Tibial artery (tissue), 4 donors: ENCODE measurements around the gene RARRES1.

ENCODE experiments used
- DNase-seq, 2 donors: peaks; one replicate each; pipeline ENCODE4 v3.0.0-alpha.2; 2019
- H3K27ac ChIP-seq, 2 donors: fragments of 200-600 bp; sonication (generic) in 1 of 2; 1 replicate in 1 of 2; 2 replicates in 1 of 2; pipeline ENCODE4 v1.5.1; 2018 to 2019; ENCODE audit warnings: mild to moderate bottlenecking in 1 of 2
- H3K27me3 ChIP-seq, 2 donors: fragments of 200-600 bp; sonication (generic) in 1 of 2; one replicate each; pipeline versions ENCODE4 v1.5.1 to v1.6.0; 2016 to 2019
- H3K36me3 ChIP-seq, 3 donors: fragments of 200-600 bp; sonication (generic) in 2 of 3; one replicate each; pipeline ENCODE4 v1.5.1; 2016 to 2019; ENCODE audit warnings: mild to moderate bottlenecking in 2 of 3
- H3K4me1 ChIP-seq, 4 donors: fragments of 200-600 bp; sonication (generic) in 2 of 4; 1 replicate in 3 of 4; 2 replicates in 1 of 4; pipeline ENCODE4 v1.5.1; 2016 to 2019
- H3K4me3 ChIP-seq, 2 donors: fragments of 200-600 bp; sonication (generic) in 1 of 2; 1 replicate in 1 of 2; 2 replicates in 1 of 2; pipeline ENCODE4 v1.5.1; 2018 to 2019; ENCODE audit warnings: mild to moderate bottlenecking in 2 of 2
- H3K9me3 ChIP-seq, 3 donors: fragments of 200-600 bp; sonication (generic) in 1 of 3; one replicate each; pipeline ENCODE4 v1.5.1; 2016 to 2019
- intact Hi-C: fragments of 100-400 bp; cut with DNase I; formaldehyde crosslinking; loops from one replicate; pipeline ENCODE4 v1.15.0; 2023; ENCODE audit warnings: low total_unique reads
- TF ChIP-seq, protein P1 (sequence below), 2 experiments: fragments of 200-600 bp in 1 of 2; fragments of 450-650 bp in 1 of 2; IDR thresholded peaks; one replicate each; pipeline ENCODE4 v1.5.1; 2017 to 2019; ENCODE audit warnings: antibody characterized with exemption in 2 of 2, mild to moderate bottlenecking in 1 of 2, moderate library complexity in 1 of 2

RARRES1 gene

DNA sequence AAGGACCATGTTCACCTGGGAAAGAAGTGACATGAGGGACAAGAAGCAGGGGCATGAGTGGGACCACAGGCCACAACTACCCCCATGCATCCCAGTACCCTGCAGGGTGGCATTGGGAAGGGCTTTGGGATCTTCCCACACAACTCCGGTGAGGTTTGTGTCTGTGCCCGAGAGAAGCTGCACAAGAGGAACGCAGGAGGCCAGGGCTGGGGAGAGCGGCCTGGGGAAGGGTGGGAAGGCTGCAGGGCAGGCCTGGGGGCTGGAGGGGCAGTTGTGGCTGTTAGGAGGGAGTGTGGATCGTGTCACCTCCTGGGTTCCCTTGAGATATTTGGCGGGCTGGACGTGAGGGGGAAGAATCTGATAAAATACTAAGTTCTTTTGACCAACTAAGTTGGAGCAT is 44.3 kb upstream of the RARRES1 start:
- TF ChIP-seq, protein P1, sequence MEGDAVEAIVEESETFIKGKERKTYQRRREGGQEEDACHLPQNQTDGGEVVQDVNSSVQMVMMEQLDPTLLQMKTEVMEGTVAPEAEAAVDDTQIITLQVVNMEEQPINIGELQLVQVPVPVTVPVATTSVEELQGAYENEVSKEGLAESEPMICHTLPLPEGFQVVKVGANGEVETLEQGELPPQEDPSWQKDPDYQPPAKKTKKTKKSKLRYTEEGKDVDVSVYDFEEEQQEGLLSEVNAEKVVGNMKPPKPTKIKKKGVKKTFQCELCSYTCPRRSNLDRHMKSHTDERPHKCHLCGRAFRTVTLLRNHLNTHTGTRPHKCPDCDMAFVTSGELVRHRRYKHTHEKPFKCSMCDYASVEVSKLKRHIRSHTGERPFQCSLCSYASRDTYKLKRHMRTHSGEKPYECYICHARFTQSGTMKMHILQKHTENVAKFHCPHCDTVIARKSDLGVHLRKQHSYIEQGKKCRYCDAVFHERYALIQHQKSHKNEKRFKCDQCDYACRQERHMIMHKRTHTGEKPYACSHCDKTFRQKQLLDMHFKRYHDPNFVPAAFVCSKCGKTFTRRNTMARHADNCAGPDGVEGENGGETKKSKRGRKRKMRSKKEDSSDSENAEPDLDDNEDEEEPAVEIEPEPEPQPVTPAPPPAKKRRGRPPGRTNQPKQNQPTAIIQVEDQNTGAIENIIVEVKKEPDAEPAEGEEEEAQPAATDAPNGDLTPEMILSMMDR (IDR thresholded peaks at IDR 0.05): no peak
- H3K36me3 ChIP-seq: no peaks in the 10 kb centered on the region
- H3K27me3 ChIP-seq: no peaks in the 10 kb centered on the region
- no peak overlapping the region for H3K27ac ChIP-seq
- intact Hi-C loops: no loop called here
- no peak overlapping the region for H3K4me3 ChIP-seq
- no peak for DNase-seq
- H3K4me1 ChIP-seq: peaks cover 0 to 12% (median 0%) of the 10 kb centered on the region in 4 donors
- no peaks in the 10 kb centered on the region for H3K9me3 ChIP-seq

GRCh38 chr3:158775426-158776410 is 43.5 kb upstream of the RARRES1 start:
- no peaks in the 10 kb centered on the region for H3K27me3 ChIP-seq
- TF ChIP-seq, protein P1 (IDR thresholded peaks at IDR 0.05): no peak
- H3K9me3 ChIP-seq: no peaks in the 10 kb centered on the region
- no peak overlapping the region for H3K4me3 ChIP-seq
- intact Hi-C loops: no loop called here
- no peaks in the 10 kb centered on the region for H3K36me3 ChIP-seq
- DNase-seq: no peak
- peaks cover 0 to 14% (median 0%) of the 10 kb centered on the region in 4 donors for H3K4me1 ChIP-seq
- no peak overlapping the region for H3K27ac ChIP-seq

DNA sequence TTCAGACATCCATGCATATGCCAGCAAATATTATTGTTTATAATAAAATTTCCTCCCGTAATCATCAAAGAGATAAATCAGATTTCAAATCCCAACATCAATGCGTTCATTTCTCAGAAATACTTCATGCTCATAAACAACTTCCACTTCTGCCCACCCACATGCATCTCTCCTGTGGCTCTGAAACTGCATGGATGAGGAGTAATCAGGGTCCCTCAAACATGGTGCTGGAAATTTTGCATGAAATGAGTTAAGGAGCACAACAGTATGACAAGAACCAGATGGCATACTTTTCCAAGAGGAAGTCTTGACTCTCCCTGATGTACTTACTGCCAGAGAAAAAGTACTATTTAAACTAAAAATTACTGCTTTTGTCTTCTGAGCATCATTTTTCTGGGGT is 42.7 kb upstream of the RARRES1 start:
- H3K4me3 ChIP-seq: no peak overlapping the region
- H3K9me3 ChIP-seq: no peaks in the 10 kb centered on the region
- H3K36me3 ChIP-seq: no peaks in the 10 kb centered on the region
- TF ChIP-seq, protein P1 (IDR thresholded peaks at IDR 0.05): no peak
- H3K27me3 ChIP-seq: no peaks in the 10 kb centered on the region
- H3K27ac ChIP-seq: no peak overlapping the region
- no peak for DNase-seq
- intact Hi-C loops: no loop called here
- H3K4me1 ChIP-seq: peaks cover 0 to 19% (median 2%) of the 10 kb centered on the region in 4 donors

GRCh38 chr3:158773845-158774830 is 41.9 kb upstream of the RARRES1 start:
- H3K9me3 ChIP-seq: no peaks in the 10 kb centered on the region
- no peak overlapping the region for H3K27ac ChIP-seq
- intact Hi-C loops: no loop called here
- H3K4me3 ChIP-seq: no peak overlapping the region
- H3K4me1 ChIP-seq: peaks cover 0 to 28% (median 7%) of the 10 kb centered on the region in 4 donors
- no peaks in the 10 kb centered on the region for H3K27me3 ChIP-seq
- no peak for DNase-seq
- no peaks in the 10 kb centered on the region for H3K36me3 ChIP-seq
- TF ChIP-seq, protein P1 (IDR thresholded peaks at IDR 0.05): no peak

- intact Hi-C loops: no loop called here
- no peaks in the 10 kb centered on the region for H3K36me3 ChIP-seq
- no peak for DNase-seq
- H3K27ac ChIP-seq: no peak overlapping the region
- no peaks in the 10 kb centered on the region for H3K27me3 ChIP-seq
- no peak overlapping the region for H3K4me3 ChIP-seq
- TF ChIP-seq, protein P1 (IDR thresholded peaks at IDR 0.05): no peak
- H3K4me1 ChIP-seq: peaks cover 0 to 36% (median 11%) of the 10 kb centered on the region in 4 donors
- no peaks in the 10 kb centered on the region for H3K9me3 ChIP-seq
These were observed 40.9 kb upstream of the RARRES1 start for GRCh38 chr3:158773166-158773565.
